HG02943 (cell line): ENCODE results near the gene RGS7BP.

Source experiments
- ATAC-seq: cut with Tn5 transposase; IDR thresholded peaks from one replicate; pipeline ENCODE4 v1.9.1; 2021; ENCODE audit warnings: mild to moderate bottlenecking, low read depth, moderate library complexity; ENCODE audit not compliant: unreplicated experiment

RGS7BP gene

GRCh38 chr5:64625678-64626077, 119.9 kb downstream of the RGS7BP start:
- no peak for ATAC-seq

GRCh38 chr5:64628901-64629300, 123.1 kb downstream of the RGS7BP start:
- no peak for ATAC-seq

- no peak for ATAC-seq
Observed at GRCh38 chr5:64629841-64630240, 124.0 kb downstream of the RGS7BP start.

GRCh38 chr5:64632251-64632650, 126.4 kb downstream of the RGS7BP start:
- ATAC-seq = no peak

- no peak for ATAC-seq
Observed at GRCh38 chr5:64634997-64635686, 129.3 kb downstream of the RGS7BP start.

- ATAC-seq = no peak
Observed at GRCh38 chr5:64637144-64637543, 131.3 kb downstream of the RGS7BP start.

GRCh38 chr5:64637837-64638443, 132.1 kb downstream of the RGS7BP start:
- ATAC-seq = no peak

- ATAC-seq = no peak
Observed at GRCh38 chr5:64644831-64645230, 139.0 kb downstream of the RGS7BP start.

GRCh38 chr5:64646169-64646568, 140.4 kb downstream of the RGS7BP start:
- ATAC-seq = no peak

- ATAC-seq = no peak
Observed at GRCh38 chr5:64649512-64649911, 143.7 kb downstream of the RGS7BP start.

GRCh38 chr5:64653766-64654560, 148.1 kb downstream of the RGS7BP start:
- no peak for ATAC-seq

GRCh38 chr5:64654561-64654938, 148.7 kb downstream of the RGS7BP start:
- ATAC-seq = no peak

GRCh38 chr5:64655596-64655995, 149.8 kb downstream of the RGS7BP start:
- no peak for ATAC-seq

- no peak for ATAC-seq
Observed at GRCh38 chr5:64659289-64659688, 153.5 kb downstream of the RGS7BP start.
